ENCODE data around the gene FBXL4. TPM values are rescaled to one million over a fixed set of nuclear protein-coding genes. Genes with fewer than 3 reads are reported as not detected.

FBXL4 gene
- total and polyA plus RNA-seq, 3 donors from 2014 or later: 7.9 to 17.8 (median 14.0) TPM

DNA sequence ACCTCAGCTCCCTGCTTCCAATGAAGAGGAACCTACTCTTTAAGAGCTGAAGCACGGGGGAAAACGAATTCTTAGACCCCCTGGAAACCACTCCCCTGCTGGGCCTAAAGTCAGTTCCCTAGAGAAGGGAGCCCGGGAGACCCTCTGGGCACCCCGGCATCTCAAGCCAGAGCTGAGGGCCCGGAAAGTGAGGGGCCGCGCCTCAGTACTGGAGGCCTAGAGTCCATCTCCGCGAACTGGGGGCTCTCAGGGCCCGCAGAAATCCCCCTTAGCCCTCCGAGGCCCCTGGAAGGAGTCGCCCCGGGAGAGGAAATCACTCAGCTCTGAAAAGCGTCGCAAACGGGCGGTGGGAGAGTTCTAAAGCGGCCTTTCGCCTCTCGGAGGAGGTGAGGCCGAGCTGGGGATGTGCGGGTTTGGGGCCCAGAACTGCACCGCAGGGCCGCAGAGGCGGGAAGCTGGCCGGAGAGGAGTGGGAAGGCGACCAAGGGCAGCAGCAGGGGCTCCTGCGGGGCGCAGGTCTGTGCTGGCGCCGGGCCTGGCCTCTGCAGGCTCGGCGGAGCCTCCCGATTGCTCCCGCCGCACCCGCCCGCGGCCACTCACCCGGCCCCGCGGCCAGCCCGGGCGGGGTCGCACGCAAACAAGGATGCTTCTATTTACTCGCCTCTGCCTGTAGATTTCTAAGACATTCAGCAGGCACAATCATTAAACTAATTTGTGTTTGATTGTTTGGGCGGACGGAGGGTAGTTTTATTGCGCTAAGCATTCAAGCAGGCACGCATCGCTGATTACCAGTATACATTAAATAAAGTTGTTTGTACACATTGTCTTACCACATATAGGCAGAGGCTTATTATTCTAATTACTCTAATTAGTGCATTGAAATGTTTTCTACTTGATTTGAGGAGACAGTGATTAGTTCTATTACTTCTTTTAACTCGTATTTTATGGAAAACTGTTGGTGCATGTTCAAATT lies 104.2 kb downstream of the FBXL4 start:
- H3K27me3 ChIP-seq: no peaks in the 10 kb centered on the region
- intact Hi-C loops (cut with DNase I; ENCODE audit: low total_unique reads): no loop called here
- TF ChIP-seq CTCF (IDR thresholded peaks at IDR 0.05) (no peak), POLR2A (IDR thresholded peaks at IDR 0.05) (no peak)
- no peak overlapping the region for H3K27ac ChIP-seq
- peaks cover 8% of the 10 kb centered on the region for H3K4me1 ChIP-seq
- no peaks in the 10 kb centered on the region for H3K36me3 ChIP-seq (ENCODE audit: low read depth, missing control alignments)
- H3K4me3 ChIP-seq: no peak overlapping the region
- no peaks in the 10 kb centered on the region for H3K9me3 ChIP-seq
- no peak for DNase-seq
- 11 to 12% methylated on average over 24 to 50 of the region's 53 CpGs for WGBS, 2 donors

GRCh38 chr6:98842342-98843180 lies 105.2 kb downstream of the FBXL4 start:
- TF ChIP-seq POLR2A (IDR thresholded peaks at IDR 0.05) (no peak), CTCF (IDR thresholded peaks at IDR 0.05) (no peak)
- DNase-seq: no peak
- intact Hi-C loops (cut with DNase I; ENCODE audit: low total_unique reads): no loop called here
- Histone ChIP-seq H3K4me3 (no peak overlapping the region), H3K36me3 (ENCODE audit: low read depth, missing control alignments) (no peaks in the 10 kb centered on the region), H3K27ac (no peak overlapping the region), H3K27me3 (no peaks in the 10 kb centered on the region), H3K9me3 (no peaks in the 10 kb centered on the region), H3K4me1 (peaks cover 3% of the 10 kb centered on the region)
- WGBS, 2 donors: 10 to 18% methylated on average over 8 to 44 of the region's 44 CpGs

DNA sequence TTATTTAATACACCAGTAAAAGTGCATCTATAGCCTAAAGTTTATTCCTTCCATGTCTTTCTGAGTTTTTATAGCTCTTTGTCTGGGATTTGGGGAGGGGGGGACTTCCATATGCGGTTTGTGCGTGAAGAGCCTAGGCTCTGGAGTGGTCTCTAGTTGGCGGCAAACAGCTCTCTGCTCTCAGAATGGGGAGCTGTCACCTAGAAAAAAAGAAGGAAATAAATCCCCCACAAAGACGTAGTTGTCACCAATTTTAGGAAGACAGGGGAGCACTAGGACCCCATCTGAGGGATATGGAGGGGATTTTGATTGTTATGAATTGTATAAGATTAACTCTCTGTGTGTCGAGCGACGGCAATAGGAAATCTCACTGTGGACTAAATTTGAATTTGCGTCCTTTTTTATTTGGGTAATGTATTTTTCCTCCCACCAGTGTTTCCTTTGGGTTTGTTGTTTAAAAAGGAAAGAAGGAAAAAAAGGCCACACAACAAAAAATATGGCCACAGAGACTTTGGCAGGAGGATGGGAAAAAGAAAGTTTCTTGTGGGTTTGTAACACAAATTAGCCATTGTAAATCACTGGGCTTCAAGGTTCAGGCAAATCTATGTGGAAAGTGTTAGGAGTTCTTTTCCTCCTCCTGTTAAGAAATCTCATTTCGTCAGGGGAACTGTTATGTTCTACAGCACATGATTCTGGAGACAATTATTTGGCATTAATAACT lies 106.0 kb downstream of the FBXL4 start:
- intact Hi-C loops (cut with DNase I; ENCODE audit: low total_unique reads): no loop called here

More for the DNA sequence above, 106.0 kb downstream of the FBXL4 start:
- no peak for TF ChIP-seq CTCF (IDR thresholded peaks at IDR 0.05)
- no peak for TF ChIP-seq POLR2A (IDR thresholded peaks at IDR 0.05)
- DNase-seq: no peak
- Histone ChIP-seq H3K4me3 (no peak overlapping the region), H3K9me3 (no peaks in the 10 kb centered on the region), H3K27me3 (no peaks in the 10 kb centered on the region), H3K4me1 (peaks cover 3% of the 10 kb centered on the region), H3K27ac (no peak overlapping the region), H3K36me3 (ENCODE audit: low read depth, missing control alignments) (no peaks in the 10 kb centered on the region)
- 22 to 23% methylated on average over 9 of the region's 9 CpGs for WGBS, 2 donors

Measured in testis (tissue), 3 donors.